HG03159 (cell line): ENCODE results near the gene PALS1.
A peak's percentile ranks its signal among the peaks of the same experiment; 100 is the strongest.

ENCODE experiments used
- ATAC-seq: cut with Tn5 transposase; IDR thresholded peaks from one replicate; pipeline ENCODE4 v1.9.1; 2021; ENCODE audit warnings: mild to moderate bottlenecking, moderate library complexity; ENCODE audit not compliant: unreplicated experiment

PALS1 gene

DNA sequence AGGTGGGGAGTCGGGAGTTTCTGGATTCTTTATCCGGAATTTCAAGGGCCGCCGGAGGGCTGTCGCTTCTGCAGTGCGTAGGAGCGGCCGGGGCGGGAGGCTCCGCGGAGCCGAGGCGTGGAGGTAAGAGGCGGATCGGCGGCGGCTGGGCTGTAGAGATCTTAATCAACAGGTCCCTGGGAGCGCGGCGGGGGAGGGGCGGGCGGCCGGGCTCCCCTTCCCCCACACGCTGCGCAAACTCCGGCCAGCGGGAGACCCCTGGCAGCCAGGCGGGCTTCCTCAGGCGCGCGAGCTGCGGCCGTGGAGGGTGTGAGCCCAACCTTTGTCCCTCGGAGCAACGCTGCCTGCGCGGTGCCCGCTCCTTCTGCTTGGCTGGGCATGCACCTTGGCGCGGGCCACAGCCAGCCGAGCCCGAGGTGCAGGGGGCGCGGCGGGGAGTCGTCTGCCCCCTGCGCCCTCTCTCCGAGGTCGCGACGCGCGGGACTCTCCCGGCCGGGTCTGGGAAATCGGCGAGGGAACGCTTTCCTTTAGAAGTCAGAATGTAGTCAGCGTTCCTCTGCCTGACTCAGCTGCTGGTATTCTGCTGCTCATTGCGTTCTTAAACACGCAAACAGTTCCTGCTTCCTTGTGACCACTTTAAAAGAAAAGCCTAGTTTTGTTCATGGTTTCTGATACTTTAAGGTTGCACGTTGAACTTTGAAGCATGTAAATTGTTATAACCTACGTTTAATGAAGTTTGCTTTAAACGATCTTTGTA is at the start of gene PALS1:
Gene PALS1, plus strand, starts transcription at position 25 of the 757 bp plus-strand sequence. CDS start 37,736 bp downstream, outside the sequence.
- peak; percentile 43 for ATAC-seq

DNA sequence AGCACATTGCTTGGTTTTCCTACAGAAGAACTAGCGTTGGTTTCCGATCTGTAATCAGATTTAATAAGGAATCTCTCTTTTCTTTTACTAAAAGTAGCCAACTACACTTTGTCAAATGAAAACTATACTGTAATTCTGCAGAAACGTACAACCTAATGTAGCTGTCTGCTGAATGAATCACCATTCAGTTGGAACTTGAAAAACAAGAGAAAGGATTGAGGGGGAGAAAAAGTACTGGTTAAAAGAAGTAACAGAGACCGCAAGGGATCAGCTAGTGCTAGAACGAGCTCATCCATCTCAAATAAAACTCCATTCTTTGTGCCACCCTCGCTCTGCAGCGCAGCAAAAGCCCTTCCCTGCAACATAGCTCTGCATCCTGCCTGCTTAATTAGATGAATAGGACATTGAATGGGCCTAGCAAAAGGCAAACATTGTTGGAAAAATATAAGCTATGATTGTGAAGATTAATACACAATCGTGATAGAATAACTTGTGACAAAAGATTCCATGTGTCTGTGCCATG is 49.4 kb upstream of the PALS1 start:
- no peak for ATAC-seq

DNA sequence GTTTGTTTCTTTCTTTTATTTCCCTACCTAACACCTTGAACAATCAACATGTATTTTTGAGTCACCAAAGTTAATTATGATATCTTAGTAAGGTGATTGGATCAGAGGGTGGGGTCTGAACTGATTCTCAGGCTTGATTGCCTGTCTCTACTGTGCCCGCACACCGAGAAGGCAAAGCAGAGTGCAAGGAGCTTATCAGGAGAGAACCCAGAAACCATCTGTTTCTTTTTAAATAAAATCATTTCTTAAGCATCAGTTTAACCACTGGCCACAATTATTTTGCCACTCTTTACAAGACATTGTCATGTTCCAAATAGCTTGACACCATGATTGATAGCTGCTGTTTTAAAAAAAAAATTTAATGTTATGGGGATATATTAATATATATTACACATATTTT is 48.9 kb upstream of the PALS1 start:
- ATAC-seq = no peak

DNA sequence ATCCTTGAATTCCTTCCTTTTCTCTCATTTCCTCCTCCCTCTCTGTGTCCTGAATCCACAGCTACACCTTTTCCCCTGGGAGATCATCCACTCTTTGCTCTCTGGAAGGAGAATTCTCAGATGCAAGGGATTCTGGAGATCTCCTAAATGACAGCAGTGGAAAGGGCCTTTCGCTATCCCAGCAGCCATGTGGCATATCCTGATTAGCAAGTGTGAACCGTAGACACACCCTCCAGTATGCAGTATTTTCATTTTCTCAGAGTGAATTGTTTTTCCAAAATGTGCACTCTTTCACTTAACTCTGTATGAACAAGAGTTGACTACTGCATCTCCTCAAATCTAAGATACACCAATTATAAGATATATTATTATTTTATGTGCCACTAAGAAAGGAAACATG is 46.0 kb upstream of the PALS1 start:
- no peak for ATAC-seq

DNA sequence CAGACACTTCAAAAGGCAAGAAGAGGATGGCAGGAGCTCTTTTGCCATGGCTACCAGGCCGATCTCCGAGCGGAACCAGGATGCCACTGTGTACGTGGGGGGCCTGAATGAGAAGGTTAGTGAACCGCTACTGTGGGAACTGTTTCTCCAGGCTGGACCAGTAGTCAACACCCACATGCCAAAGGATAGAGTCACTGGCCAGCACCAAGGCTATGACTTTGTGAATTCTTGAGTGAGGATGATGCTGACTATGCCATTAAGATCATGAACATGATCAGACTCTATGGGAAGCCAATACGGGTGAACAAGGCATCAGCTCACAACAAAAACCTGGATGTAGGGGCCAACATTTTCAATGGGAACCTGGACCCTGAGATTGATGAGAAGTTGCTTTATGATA is 42.2 kb upstream of the PALS1 start:
- no peak for ATAC-seq

DNA sequence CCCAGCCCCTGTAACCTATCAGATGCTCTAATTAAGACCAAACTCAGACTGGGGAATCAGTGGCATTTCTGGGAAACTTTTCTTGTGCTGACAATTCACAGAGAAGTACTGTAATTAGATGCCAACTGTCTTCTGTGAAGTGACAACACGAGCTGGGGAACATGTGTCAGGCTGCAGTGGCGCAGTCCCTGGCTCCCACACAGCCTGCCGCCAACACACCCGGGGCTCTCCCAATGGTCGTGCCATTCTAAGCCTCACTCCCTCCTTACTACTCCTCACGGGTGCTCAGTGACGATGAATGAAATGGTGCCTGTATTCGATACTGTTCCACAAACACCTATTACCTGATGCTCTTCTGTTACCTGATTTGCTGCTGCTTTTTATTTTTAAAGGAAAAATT is 33.4 kb upstream of the PALS1 start:
- no peak for ATAC-seq

DNA sequence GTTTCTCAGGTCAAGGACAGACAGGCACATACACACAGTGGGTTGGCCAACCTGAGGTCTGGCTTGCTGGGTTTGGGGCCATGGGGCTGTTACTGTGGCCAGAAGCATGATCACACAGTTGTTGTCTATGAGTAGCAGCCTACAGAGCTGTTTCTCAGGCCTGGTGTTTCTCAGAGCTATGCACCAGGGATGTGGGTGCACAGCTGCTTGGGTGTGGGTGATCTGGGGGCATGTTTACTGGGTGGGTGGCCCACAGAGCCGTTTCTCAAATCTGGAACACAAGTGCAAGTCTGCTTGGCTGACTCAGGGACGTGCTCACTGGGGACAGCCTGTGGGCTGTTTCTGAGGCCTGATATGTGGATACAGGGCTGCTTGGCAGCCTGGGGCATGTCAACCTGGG is 23.1 kb upstream of the PALS1 start:
- ATAC-seq = no peak

DNA sequence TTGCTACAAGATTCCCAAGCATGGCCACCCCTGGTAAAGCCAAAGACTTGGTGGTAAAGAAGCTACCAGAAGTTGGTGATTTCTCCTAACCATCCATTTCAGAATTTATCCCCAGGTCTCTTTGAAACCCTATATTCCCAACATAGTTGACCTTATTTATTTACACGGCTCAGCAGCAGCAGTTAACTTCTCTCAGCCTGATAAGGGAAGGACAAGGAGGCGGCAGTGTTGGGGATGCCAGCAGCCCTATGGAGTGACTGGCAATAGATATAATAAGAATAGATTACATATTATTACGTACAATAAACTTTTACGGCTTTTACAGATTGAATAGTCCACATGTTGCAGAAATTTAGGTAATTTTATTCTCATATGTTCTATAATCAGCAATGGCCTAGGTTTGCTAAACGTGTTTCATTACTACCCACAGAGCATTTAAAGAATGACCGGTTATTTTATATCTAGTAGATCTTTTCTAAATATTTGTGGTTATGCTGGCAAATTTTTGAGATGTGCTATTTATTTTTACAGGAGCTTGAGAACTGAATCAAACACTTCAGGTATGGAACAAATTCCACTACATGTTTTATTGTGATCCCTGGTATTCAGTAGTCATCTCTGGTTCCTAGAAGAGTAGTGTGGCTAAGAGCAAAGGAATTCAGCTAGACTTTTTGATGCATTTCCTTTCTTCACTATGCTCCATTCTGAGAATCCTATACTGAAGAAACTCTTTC is 19.8 kb upstream of the PALS1 start:
- no peak for ATAC-seq

DNA sequence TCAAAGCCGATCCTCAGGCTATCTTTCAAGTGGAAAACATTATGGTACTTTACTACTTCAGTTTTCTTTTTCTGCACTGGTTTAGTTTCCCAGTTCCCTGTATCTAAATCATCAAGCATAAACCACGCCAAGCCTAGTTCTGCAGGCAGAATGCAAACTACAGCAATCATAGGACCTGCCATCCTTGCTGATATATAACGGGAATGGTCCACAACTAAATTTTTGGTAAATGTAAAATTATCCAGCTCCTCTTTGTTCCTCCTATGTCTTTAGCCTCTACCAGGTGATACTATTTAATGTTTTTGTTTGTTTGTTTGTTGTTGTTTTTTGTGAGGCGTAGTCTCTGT is 19.3 kb upstream of the PALS1 start:
- ATAC-seq = no peak

DNA sequence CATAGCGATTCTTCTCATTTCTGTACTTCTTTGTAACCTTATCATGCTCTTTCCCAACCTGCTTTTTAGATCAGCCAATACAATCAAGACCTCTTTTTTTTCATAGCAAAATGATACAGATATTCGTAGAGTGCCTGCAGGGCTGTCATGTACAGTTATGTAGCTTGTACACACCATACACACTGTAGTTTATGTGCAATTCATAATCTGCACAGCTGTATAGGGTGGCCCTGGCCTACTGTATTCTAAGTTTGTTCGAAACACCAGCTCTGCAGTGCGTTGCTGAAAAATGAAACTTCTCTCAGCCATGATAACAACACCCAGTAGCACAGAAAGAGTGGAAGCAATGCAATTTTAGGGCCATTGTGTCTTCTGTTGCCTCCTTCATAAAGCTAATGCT is 15.7 kb upstream of the PALS1 start:
- no peak for ATAC-seq

DNA sequence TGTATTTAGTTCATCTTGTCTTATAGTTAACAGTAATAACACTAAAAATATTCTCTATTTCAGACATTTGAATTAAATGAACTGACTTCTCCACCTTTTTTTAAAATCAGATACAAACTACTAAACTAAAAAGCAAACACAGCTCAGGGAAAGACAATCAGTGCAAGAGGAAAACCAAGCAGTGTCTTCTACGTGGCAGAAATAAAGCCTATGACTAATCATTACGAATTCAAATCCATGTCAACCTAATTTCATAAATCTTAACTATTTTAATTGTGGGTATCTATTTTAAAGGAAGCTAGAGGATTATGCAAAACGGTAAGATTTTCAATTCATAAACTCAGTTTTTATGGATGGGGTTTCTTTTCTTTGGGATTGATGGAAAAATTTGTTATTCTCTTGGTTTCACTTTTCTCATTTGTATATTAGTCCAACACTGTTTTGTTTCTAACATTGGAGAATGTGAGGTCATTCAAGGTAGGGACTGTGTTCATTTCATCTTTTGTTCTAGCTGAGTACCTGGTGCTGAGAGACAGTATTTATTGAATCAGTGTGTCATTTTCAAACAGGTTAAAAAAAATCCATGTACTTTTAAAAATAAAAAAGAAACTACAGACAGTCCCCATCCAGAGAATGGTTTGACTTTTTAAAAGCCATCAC is 12.8 kb upstream of the PALS1 start:
- ATAC-seq = no peak

DNA sequence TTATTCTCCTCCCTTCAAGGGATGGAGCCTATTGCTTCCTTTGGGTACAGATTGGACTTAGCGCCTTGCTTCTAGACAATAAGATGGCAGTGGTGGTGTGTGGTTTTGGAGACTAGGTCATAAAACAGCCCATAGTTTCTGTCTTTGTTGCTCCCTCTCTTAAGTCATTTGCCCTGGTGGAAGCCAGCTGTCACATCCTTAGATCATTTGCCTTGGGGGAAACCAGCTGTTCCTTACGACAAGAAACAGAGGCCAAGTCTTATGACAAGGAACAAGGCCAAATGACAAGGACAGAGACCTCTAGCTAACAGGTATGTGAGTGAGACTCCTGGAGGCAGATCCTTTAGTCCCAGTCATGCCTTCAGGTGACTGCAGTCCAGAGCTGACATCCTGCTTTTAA is 9.2 kb upstream of the PALS1 start:
- no peak for ATAC-seq

DNA sequence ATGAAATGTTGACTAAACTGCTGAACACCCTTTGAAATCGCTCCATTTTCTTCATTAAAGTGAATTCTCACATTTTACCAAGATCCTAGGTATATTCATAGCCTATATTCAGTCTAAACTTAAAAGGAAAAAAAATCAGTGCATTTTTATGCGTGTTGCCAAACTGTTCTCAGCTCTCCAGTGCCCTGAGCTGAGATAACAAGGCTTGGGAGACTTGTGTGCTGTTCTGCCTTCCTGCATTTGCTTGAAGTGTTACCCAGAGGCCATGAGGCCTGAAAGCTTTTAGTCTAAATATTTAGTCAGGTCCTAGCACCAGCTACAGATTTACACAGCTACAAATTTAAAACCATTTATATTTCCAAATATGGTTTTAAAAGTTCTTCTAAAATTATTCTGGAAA is 8.6 kb upstream of the PALS1 start:
- no peak for ATAC-seq

DNA sequence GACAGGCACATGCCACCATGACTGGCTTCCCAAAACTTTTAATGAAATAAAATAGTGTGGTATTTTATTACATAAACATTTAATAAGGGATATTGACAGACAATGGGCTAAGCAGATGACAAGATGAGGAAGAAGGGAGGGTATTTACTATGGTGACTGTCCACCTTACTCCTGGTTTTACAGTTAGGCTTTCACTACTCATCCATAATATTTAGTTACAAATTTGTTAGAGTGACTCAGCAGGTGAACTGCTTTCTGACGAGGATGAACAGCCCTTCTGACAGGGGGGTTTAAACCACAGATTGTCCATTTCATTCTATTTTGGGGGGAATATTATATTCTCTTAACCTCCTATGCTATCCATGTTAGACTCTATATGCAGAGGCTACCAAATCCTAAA is 3.6 kb upstream of the PALS1 start:
- ATAC-seq = no peak

DNA sequence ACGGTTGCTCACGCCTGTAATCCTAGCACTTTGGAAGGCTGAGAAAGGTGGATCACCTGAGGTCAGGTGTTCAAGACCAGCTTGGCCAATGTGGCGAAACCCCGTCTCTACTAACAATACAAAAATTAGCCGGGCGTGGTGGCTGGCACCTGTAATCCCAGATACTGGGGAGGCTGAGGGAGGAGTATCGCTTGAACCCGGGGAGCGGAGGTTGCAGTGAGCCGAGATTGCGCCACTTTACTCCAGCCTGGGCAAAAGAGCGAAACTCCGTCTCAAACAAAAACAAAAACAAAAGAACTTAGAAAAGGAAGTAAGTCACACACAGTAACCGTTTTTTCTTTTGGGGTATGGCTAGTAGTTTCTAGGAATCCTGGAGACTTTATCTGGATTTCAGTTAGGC is 1.7 kb upstream of the PALS1 start:
- ATAC-seq = no peak

DNA sequence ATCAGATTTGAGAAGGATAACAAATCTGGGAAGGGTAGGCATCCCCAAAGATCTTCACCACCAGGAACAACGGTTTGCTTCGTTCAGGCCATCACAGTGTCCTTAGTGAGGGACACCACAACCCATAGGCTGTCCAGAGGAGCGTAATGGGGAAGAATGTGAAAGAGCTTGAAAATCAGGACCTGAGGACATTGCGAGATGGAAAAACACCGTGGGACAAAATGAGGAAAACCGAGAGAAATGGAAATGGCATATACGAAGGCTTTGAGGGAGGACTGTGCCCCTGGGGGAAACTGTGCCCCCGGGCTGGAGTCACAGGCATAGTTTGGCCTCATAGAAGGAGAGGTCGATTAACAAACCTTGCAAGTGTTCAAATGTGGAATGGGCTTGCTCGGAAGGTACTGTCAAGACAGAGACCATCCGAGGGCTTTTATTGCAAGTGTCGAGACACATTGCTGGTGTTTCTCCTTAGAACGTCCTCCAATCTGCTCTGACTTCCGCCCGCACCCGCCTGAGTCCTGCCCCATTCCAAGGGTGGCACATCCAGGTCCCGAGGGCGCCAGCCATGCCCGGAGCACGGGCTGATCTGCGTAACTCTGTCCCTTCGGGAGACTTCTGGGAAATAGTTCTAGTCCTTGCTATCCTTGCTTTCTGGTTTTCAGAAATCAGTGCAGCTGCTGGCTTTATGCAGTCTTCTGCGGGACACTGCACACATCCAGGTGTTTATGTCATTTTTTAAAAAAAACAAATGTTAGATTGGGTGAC is 885 bp upstream of the PALS1 start:
- peak; percentile 17 for ATAC-seq

DNA sequence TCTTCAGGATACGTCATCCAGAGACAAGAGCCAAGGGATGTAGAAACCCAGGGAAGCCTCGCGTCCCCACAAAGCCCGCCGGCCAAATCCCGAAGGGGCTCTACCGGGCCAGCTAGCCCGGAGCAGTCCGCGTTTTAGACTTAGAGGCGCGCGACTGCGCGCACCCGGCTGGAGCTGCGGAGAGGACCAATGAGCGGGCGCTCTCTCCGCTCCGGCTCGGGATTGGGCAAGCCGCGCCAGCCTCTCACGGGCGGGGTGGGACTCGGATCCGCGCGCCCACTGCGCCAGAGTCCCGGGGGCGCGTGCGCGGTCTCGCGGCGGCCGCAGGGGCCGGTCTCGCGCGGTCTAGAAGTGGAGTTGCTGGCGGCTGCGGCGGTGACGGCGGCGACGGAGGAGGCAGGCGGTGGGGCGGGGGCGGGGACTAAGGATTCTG is 241 bp upstream of the PALS1 start:
- ATAC-seq = peak; percentile 95

DNA sequence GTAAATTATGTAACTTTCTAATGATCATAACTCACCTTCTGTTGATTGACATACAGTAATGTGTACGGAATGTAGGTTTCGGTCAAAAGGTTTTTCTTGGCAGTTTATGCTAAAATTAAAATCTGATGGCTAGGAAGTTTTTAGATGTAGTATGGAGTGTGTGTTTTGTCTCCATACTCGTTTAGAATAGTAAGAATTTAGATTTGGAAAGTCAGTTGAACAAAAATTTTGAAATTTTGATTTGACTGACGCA is 859 bp downstream of the PALS1 start:
- no peak for ATAC-seq

DNA sequence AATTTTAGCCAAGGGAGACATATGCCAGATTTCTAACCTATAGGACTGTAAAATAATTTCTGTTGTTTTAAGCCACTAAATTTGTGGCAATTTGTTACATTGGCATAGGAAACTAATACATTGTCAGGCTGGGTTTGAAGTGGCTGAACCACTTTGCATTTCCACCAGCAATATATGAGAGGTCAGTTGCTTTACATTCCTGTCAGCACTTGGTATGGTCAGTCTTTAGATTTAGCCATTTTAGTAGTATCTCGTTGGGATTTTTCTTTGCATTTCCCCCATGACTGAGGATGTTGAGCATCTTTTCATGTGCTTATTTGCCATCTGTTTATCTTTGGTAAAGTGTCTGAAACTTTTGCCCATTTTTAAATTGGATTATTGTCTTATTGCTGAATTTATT is 3.9 kb downstream of the PALS1 start:
- ATAC-seq = no peak

DNA sequence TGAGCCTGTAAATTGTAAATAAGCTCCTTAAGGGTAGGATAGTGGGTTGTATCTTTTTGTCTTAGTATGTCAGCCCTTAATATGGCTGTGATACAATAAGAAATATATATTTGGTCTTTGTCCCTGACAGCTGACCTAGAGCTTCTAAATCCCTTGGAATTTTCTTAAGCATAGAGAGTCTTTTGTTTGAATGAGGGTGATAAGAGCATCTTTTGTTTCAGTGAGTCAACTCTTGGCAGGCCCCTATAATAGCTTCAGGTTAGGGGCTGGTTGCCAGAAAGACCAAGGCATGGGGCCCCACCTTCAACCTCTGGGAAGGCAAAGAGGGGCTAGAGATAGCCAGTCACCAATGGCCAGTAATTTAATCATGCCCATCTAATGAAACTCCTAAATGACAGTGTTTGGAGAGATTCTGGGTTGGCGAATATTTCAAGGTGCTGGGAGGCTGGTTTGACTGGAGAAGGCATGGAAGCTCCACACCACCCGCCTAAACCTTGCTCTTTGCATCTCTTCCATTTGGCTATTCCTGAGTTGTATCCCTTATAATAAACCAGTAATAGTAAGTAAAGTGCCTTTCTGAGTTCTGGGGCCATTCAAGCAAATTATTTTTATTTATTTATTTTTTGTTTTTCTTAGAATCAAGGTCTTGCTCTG is 10.5 kb downstream of the PALS1 start:
- no peak for ATAC-seq

DNA sequence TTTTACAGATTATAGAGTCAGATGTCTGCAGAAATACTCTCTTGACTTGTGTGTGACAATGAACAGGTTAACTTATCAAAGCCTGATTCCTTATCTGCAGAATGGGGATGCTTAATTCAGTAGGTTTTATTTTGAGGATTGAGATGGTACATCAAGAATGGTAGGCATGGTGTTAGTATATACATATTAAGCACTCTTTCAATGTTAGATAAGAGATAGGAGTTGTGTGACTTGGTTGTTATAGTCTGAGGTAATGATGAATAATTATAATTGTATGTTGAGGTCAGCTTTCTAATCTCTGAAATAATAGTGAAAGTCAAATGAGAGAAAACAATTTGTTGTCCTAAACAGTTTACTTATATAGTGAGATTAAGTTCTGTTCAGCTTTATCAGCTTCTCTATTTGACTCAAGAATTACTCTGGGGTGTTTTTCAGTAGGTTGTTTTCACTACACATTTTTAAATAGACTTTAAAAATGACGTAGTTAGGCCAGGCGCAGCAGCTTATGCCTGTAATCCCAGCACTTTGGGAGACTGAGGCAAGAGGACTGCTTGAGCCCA is 11.9 kb downstream of the PALS1 start:
- ATAC-seq = no peak
